IPS-18c (cell line): ENCODE measurements around the gene TTYH2.

Experiments used
- H3K4me3 ChIP-seq: 2 replicates; pipeline ENCODE4 v1.7.0; 2013; ENCODE audit warnings: low read depth, mild to moderate bottlenecking, low read length, moderate library complexity; ENCODE audit not compliant: insufficient read depth
- H3K9me3 ChIP-seq: one replicate; pipeline ENCODE4 v1.6.1; 2013; ENCODE audit warnings: mild to moderate bottlenecking, low read length, moderate library complexity; ENCODE audit not compliant: control insufficient read depth, insufficient read depth

The TTYH2 gene

GRCh38 chr17:74210191-74211140, 2.9 kb upstream of the TTYH2 start:
- H3K9me3 ChIP-seq = no peaks in the 10 kb centered on the region
- no peak overlapping the region for H3K4me3 ChIP-seq

- Histone ChIP-seq H3K4me3 (peak overlapping the region; percentile 55; the same call in 1 of the 2 replicates), H3K9me3 (no peaks in the 10 kb centered on the region)
Measured at GRCh38 chr17:74211141-74211911, 2.0 kb upstream of the TTYH2 start.

GRCh38 chr17:74211912-74212208, 1.5 kb upstream of the TTYH2 start:
- Histone ChIP-seq H3K9me3 (no peaks in the 10 kb centered on the region), H3K4me3 (peak overlapping the region; percentile 55; the same call in 1 of the 2 replicates)

DNA sequence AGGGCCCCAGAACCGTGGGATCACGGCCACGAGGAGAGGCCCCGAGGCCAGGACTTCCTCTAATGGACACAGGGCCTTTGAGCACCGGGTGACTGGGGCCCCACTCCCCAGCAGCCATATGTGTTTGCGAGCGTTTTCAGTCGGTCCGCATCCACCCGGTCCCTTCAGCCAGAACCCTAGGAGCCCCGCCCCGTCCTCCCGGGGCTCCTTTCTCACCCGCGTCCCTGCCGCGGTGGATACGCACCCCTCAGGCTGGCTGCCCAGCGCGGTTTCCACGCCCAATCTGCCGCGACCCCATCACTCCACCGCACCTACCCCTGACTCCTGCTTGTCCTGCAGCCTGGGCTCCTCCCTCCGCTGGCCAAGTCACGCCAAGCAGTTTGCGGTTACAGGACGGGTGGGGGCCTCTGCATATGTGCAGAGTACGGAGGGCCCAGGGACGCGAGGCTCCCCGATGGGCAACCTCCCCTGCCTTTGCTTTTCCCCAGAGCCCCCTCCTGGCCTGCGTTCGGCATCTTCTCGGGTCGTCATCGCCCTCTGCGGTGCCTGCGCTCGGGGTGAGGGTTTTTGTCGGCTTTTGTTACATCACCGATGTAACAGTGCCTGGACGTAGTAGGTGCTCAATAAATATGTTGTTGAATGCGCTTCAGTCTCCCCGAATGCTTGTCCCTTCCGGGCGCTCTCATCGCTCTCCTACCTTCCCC, 1.0 kb upstream of the TTYH2 start:
- H3K4me3 ChIP-seq = peak overlapping the region; percentile 55
- H3K9me3 ChIP-seq = no peaks in the 10 kb centered on the region

DNA sequence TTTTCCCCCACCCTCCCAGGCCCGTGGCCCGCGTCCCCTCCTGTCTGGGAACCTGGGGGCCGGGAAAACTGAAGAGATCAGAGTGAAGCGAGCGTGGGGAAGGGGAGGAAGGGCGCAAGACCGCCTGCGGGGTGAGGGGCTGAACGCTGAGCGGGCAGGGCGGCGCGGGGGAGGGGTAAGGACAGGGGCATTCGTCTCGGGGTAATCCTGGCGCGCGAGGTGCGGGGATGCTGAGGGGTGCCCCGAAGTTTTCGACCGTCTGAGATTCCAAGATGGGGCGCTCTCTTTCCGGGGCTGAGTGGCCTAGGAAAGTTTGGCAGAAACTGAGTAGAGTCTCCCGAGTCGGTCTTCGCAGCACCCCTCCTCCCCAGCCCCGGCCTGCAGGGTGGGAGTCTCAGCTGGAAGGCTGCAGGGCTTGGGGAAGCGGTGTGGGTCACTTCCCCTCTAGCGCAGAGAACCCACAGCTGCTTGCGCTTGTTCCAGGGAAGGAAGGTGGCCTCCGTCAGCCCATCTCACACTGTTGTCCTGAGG, 555 bp downstream of the TTYH2 start:
- H3K4me3 ChIP-seq = peak overlapping the region; percentile 66
- no peaks in the 10 kb centered on the region for H3K9me3 ChIP-seq

DNA sequence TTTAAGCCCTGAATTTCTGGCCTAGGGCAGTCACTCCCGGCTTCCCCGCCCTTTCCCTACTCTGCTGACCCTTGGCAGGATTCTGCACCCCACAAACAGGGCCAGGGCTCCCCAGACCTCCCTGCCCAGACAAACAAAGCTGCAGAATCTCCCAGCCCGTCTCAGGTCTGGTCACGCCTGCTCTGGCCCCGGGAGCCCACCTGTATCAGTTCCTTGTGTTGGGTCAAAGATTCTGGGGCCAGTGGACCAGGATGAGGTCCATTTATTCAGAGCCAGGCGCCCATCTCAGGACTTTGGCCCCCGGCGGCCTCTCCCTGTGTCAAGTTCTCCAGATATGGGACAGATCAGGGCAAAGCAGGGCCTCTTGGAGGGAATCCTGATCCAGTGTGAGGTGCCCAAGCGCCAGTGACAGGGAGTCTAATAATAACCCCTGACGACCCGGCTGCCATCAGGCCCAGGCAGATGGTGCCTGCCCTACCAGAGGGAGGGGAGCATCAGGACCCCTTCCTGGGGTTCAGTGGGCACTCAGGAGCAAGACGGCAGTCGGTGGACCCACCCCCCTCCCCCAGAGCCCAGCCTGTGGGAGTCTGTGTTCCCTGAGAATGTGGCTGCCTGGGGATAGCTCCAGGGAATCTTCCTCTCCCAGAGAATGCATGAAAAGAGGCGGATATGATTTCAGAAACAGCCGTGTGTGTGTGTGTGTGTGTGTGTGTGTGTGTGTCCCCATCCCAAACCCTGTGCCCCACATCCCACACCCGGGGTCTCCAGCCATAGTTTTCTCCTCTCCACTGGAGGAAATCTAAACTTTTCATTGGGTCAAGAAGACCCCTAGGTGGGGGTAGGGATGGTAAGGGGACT, 1.3 kb downstream of the TTYH2 start:
- H3K4me3 ChIP-seq = peak overlapping the region; percentile 66; the same call in 1 of the 2 replicates
- H3K9me3 ChIP-seq = no peaks in the 10 kb centered on the region

DNA sequence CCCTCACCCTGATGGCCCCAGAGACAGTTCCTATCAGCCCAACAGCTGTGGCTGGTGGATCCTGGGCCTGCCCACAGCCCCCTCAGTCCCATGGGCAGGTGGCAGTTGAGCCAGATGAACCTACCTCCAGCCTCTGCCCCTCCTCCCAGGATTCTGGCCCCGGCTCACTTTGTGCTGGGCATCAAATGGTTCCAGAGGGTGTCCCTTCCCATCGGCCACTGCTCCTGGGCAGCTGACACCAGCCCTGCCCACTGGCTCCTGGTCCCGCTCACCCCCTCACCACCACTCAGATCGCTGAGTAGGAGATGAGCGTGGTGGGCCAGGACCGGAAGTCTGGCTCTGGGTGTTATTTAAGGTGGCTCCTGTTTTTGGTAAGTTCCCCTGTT, 2.0 kb downstream of the TTYH2 start:
- Histone ChIP-seq H3K9me3 (no peaks in the 10 kb centered on the region), H3K4me3 (no peak overlapping the region)

DNA sequence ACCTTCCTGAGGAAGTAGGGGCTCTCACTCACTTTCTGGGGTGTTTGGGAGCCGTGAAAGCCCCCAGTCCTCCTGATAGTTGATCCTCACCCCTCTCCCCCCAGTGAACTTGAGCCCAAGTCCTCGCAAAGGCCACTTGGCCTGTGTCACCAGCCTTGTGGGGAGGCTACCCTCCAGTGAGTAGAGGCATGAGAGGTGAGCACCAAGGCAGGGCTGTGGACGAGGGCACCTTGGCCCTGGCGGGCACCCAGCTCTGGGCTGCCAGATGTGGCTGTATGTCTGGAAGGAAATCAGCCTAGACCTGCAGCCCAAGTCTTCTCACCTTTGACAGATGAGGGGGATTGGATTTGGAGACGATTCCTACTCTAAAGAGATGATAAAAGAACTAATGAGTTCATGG, 3.1 kb downstream of the TTYH2 start:
- Histone ChIP-seq H3K9me3 (no peaks in the 10 kb centered on the region), H3K4me3 (no peak overlapping the region)

DNA sequence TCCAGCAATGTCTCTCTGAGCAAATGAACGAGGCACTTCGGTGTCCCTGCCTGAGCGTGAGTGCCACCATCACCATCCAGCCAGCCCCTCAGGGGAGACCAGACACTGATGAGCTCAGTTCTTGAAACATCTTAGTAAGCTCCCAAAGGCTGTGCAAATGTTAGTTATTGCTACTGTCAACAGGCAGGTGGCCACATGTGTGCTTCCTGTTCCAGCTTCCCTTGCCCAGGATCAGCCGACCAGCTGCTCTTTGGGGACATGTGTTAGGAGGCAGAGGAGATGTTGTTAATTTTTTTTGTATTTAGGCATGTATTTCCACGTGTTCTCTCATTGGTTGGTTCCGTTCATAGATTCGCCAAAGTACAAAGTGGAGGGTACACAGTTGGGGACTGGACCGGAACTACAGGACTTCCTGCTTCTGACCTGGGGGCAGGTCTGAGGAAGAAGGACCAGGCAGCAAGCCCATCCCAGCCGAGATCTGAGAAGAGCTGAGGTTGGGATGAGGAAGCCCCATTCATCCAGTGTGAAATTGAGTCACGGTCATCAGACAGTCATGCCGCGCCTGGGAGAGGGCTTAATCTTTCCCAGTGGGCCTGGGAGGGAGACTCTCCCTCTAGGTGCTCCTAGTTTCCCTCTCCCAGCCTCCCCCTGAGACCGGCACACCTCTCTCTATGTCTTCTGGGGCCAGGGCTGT, 3.8 kb downstream of the TTYH2 start:
- H3K9me3 ChIP-seq = no peaks in the 10 kb centered on the region
- H3K4me3 ChIP-seq = no peak overlapping the region

DNA sequence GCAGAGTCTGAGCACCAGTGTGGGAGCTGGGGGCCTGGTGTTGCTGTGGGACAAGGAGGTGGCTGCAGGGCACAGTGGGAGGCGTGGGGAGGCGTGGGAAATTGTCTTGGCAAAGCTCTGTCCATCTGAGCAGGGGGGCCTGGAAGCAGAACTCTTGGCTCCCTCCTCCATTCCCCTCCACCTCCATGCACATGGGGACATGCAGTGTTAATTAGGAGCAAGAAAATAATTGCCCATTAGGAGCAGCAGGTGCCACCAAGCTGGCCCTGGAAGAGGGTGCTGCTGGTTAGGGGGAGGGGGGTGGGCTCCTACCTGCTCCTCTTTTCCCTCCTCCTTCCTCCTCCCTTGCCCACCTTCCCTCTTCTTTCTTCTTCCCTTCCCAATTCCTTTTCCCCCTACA, 4.5 kb downstream of the TTYH2 start:
- no peaks in the 10 kb centered on the region for H3K9me3 ChIP-seq
- H3K4me3 ChIP-seq = no peak overlapping the region

DNA sequence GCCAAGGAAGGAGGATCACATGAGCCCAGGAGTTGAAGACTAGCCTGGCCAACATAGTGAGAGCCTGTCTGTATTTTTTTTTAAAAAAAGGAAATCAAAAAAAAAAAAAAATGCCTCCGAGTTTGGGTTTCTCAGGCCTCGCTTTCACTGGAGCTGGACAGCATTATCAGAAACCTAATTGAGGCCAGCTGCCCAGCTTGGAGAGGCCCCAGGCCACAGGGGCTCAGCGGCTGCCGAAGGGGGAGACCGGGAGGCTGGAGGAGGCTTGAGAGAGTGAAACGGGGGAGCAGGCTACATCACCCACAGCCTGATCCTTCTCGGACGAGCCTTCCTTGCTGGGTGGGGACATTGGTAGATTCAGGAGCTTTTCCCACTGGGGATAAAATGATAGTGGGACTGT, 5.1 kb downstream of the TTYH2 start:
- Histone ChIP-seq H3K4me3 (no peak overlapping the region), H3K9me3 (no peaks in the 10 kb centered on the region)

GRCh38 chr17:74219576-74220133, 6.3 kb downstream of the TTYH2 start:
- Histone ChIP-seq H3K9me3 (no peaks in the 10 kb centered on the region), H3K4me3 (no peak overlapping the region)

DNA sequence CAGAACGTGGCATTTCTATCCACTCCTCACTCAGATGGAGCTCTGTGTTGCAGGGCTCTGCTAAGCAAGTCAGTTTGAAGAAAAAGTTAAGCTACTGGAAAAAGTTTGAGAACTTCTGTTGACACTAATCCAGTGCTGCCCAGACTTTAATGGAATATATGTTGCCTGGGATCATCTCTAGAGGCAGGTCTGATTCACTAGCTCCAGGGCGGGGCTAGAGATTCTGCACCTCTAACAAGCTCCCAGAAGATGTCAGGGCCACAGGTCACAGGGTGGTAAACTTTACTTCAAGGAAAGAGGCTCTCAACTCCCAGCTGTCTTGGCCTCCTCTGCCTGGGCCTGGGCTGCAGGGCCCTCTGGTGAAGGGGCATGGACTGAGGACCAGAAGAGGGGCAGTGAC, 6.8 kb downstream of the TTYH2 start:
- H3K9me3 ChIP-seq = no peaks in the 10 kb centered on the region

GRCh38 chr17:74220946-74221818, 7.8 kb downstream of the TTYH2 start:
- H3K4me3 ChIP-seq = no peak overlapping the region
- H3K9me3 ChIP-seq = no peaks in the 10 kb centered on the region

More for the DNA sequence above, 6.8 kb downstream of the TTYH2 start:
- H3K4me3 ChIP-seq = no peak overlapping the region

DNA sequence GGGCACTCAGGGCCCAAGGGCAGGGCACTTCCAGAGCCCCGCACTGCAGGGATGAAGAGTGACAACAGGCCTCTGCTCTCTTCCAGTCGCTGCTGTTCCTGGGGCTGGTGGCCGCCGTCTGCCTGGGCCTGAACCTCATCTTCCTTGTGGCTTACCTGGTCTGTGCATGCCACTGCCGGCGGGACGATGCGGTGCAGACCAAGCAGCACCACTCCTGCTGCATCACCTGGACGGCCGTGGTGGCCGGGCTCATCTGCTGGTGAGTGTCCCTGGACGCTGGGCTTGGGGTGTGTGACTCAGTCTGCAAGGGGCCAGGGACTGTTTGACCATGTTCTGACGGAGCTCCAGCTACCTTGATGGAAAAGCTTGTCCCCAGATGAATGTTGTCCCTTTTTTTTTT, 9.0 kb downstream of the TTYH2 start:
- Histone ChIP-seq H3K4me3 (no peak overlapping the region), H3K9me3 (no peaks in the 10 kb centered on the region)
